22Rv1 (cell line): ENCODE data around the gene SSTR3.

Source experiments
- CTCF ChIP-seq: fragments of 450-650 bp; IDR thresholded peaks from 2 replicates; pipeline ENCODE4 v1.5.1; 2017; ENCODE audit warnings: mild to moderate bottlenecking
- ZFX ChIP-seq: fragments of 450-650 bp; IDR thresholded peaks from 2 replicates; pipeline ENCODE4 v1.6.1; 2017; ENCODE audit warnings: antibody characterized with exemption, borderline replicate concordance

GRCh38 chr22:37184380-37184755, 27.9 kb downstream of the SSTR3 start:
- no peak for TF ChIP-seq CTCF
- TF ChIP-seq ZFX, result no peak
